H9 (cell line): Measurements from ENCODE around the gene GRIN3B. TPM values are rescaled to one million over a fixed set of nuclear protein-coding genes. Genes with fewer than 3 reads are reported as not detected.
A peak's percentile ranks its signal among the peaks of the same experiment; 100 is the strongest.

Source experiments
- DNase-seq: peaks from one replicate; pipeline ENCODE4 v3.0.0-alpha.2; 2017
- H2AFZ ChIP-seq: one replicate; pipeline ENCODE4 v1.6.1; 2013; ENCODE audit warnings: mild to moderate bottlenecking, low read length, control low read depth, moderate library complexity
- H2AK5ac ChIP-seq: 2 replicates; pipeline ENCODE4 v1.6.1; 2013; ENCODE audit warnings: low read length, control low read depth, mixed read lengths; ENCODE audit not compliant: insufficient read length
- H2BK120ac ChIP-seq: one replicate; pipeline ENCODE4 v1.6.1; 2013; ENCODE audit warnings: low read depth, mild to moderate bottlenecking, low read length, control low read depth, inconsistent platforms; ENCODE audit not compliant: poor library complexity, severe bottlenecking
- H2BK12ac ChIP-seq: 2 replicates; pipeline ENCODE4 v1.6.1; 2013; ENCODE audit warnings: low read length, control low read depth, mixed read lengths, low read depth; ENCODE audit not compliant: insufficient read length
- H2BK15ac ChIP-seq: 2 replicates; pipeline ENCODE4 v1.6.1; 2013; ENCODE audit warnings: low read depth, low read length, control low read depth
- H2BK20ac ChIP-seq: one replicate; pipeline ENCODE4 v1.6.1; 2013; ENCODE audit warnings: low read depth, mild to moderate bottlenecking, low read length, control low read depth, inconsistent platforms; ENCODE audit not compliant: poor library complexity, severe bottlenecking
- H2BK5ac ChIP-seq: 2 replicates; pipeline ENCODE4 v1.6.1; 2013; ENCODE audit warnings: low read length, control low read depth, mixed read lengths; ENCODE audit not compliant: insufficient read length
- H3K14ac ChIP-seq: 2 replicates; pipeline ENCODE4 v1.6.1; 2013; ENCODE audit warnings: low read length, control low read depth; ENCODE audit not compliant: insufficient read depth
- H3K18ac ChIP-seq: 2 replicates; pipeline ENCODE4 v1.6.1; 2013; ENCODE audit warnings: low read depth, mild to moderate bottlenecking, mixed read lengths, low read length, control low read depth; ENCODE audit not compliant: insufficient read length
- H3K23ac ChIP-seq: 2 replicates; pipeline ENCODE4 v1.6.1; 2013; ENCODE audit warnings: low read length, control low read depth, mixed read lengths, low read depth; ENCODE audit not compliant: insufficient read length
- H3K23me2 ChIP-seq: 2 replicates; pipeline ENCODE4 v1.6.1; 2013; ENCODE audit warnings: low read depth, mild to moderate bottlenecking, mixed read lengths, low read length, control low read depth; ENCODE audit not compliant: insufficient read length, poor library complexity, severe bottlenecking
- H3K27ac ChIP-seq: 2 replicates; pipeline ENCODE4 v1.5.1; 2013; ENCODE audit warnings: low read length, control low read depth, mixed read lengths, low read depth; ENCODE audit not compliant: insufficient read length
- H3K27me3 ChIP-seq: 2 replicates; pipeline ENCODE4 v1.6.1; 2013; ENCODE audit warnings: low read length, control low read depth, inconsistent platforms; ENCODE audit not compliant: insufficient read depth
- H3K4ac ChIP-seq: 2 replicates; pipeline ENCODE4 v1.6.1; 2013; ENCODE audit warnings: low read depth, mild to moderate bottlenecking, control low read depth, inconsistent platforms, low read length, moderate library complexity
- H3K4me1 ChIP-seq: 2 replicates; pipeline ENCODE4 v1.6.1; 2013; ENCODE audit warnings: low read length, control low read depth, inconsistent platforms; ENCODE audit not compliant: insufficient read depth
- H3K4me2 ChIP-seq: 2 replicates; pipeline ENCODE4 v1.6.1; 2013; ENCODE audit warnings: low read length, control low read depth, mixed read lengths; ENCODE audit not compliant: insufficient read length, insufficient read depth
- H3K56ac ChIP-seq: 2 replicates; pipeline ENCODE4 v1.6.1; 2013; ENCODE audit warnings: low read depth, mild to moderate bottlenecking, mixed read lengths, low read length, control low read depth; ENCODE audit not compliant: insufficient read length
- H3K79me1 ChIP-seq: 2 replicates; pipeline ENCODE4 v1.6.1; 2013; ENCODE audit warnings: low read depth, mild to moderate bottlenecking, moderate library complexity, low read length, control low read depth, inconsistent platforms; ENCODE audit not compliant: insufficient read depth, poor library complexity, severe bottlenecking
- H3K79me2 ChIP-seq: 2 replicates; pipeline ENCODE4 v1.6.1; 2013; ENCODE audit warnings: low read length, control low read depth, inconsistent platforms; ENCODE audit not compliant: insufficient read depth
- H3K9ac ChIP-seq: 2 replicates; pipeline ENCODE4 v1.6.1; 2013; ENCODE audit warnings: low read length, control low read depth, mixed read lengths; ENCODE audit not compliant: insufficient read length; ENCODE audit errors: extremely low read depth
- H3K9me3 ChIP-seq: one replicate; pipeline ENCODE4 v1.6.1; 2013; ENCODE audit warnings: low read depth, low read length, inconsistent platforms; ENCODE audit not compliant: control insufficient read depth
- H3T11ph ChIP-seq: one replicate; pipeline ENCODE4 v1.6.1; 2013; ENCODE audit warnings: mild to moderate bottlenecking, low read length, control low read depth, inconsistent platforms
- H4K20me1 ChIP-seq: one replicate; pipeline ENCODE4 v1.6.1; 2013; ENCODE audit not compliant: control insufficient read depth, insufficient read length, insufficient read depth
- H4K5ac ChIP-seq: 2 replicates; pipeline ENCODE4 v1.6.1; 2013; ENCODE audit warnings: low read depth, mild to moderate bottlenecking, mixed read lengths, low read length, control low read depth; ENCODE audit not compliant: insufficient read length
- H4K8ac ChIP-seq: replicated peaks from 2 replicates; pipeline ENCODE4 v1.6.1; 2013; ENCODE audit warnings: low read length, control low read depth, mixed read lengths, low read depth; ENCODE audit not compliant: insufficient read length
- H4K91ac ChIP-seq: 2 replicates; pipeline ENCODE4 v1.6.1; 2013; ENCODE audit warnings: low read depth, mild to moderate bottlenecking, moderate library complexity, mixed read lengths, low read length, control low read depth; ENCODE audit not compliant: insufficient read length
- H3K27ac Mint-ChIP-seq, 3 experiments: 2 replicates in 2 of 3; 3 replicates in 1 of 3; pipeline ENCODE4 v1.8.0; 2020 to 2021; ENCODE audit warnings: mixed read lengths in 3 of 3, mild to moderate bottlenecking in 1 of 3, moderate library complexity in 1 of 3
- H3K27me3 Mint-ChIP-seq: 2 replicates; pipeline ENCODE4 v1.8.0; 2021; ENCODE audit warnings: low read depth, mild to moderate bottlenecking, moderate library complexity, mixed read lengths
- H3K36me3 Mint-ChIP-seq, 3 experiments: 2 replicates in 2 of 3; 3 replicates in 1 of 3; pipeline ENCODE4 v1.8.0; 2020 to 2021; ENCODE audit warnings: low read depth in 3 of 3, mixed read lengths in 3 of 3; ENCODE audit not compliant: insufficient read depth in 1 of 3
- H3K4me1 Mint-ChIP-seq, 2 experiments: 2 replicates each; pipeline ENCODE4 v1.8.0; 2020; ENCODE audit warnings: mixed read lengths in 2 of 2
- H3K4me3 Mint-ChIP-seq, 2 experiments: 2 replicates in 1 of 2; 3 replicates in 1 of 2; pipeline ENCODE4 v1.8.0; 2020 to 2021; ENCODE audit warnings: mild to moderate bottlenecking in 2 of 2, mixed read lengths in 2 of 2, moderate library complexity in 1 of 2
- H3K9me3 Mint-ChIP-seq, 2 experiments: 2 replicates in 1 of 2; 3 replicates in 1 of 2; pipeline ENCODE4 v1.8.0; 2020; ENCODE audit warnings: mild to moderate bottlenecking in 2 of 2, mixed read lengths in 2 of 2, moderate library complexity in 1 of 2
- WGBS: extraction: QIAGEN DNeasy Blood & Tissue Kit; methylation state at CpG from one replicate; pipeline ENCODE4 v1.1.7; 2013; ENCODE audit warnings: missing lambda C conversion rate, low lambda C conversion rate, mixed read lengths; ENCODE audit not compliant: insufficient read length; ENCODE audit errors: extremely low coverage; 5-methylcytosine and 5-hydroxymethylcytosine counted together
- total RNA-seq: library from RNA; stranded (reverse); gene quantifications from 2 replicates; pipeline ENCODE4 v1.2.1, GENCODE V29; 2021
- TF ChIP-seq, protein P1 (sequence below): fragments of 200-600 bp; sonication (generic); conservative IDR thresholded peaks from 3 replicates; pipeline ENCODE4 v1.8.0; 2021; ENCODE audit warnings: antibody characterized with exemption, mild to moderate bottlenecking

The GRIN3B gene
- total RNA-seq, 1 experiment from 2014 or later: 1.0 TPM

- peak overlapping the region; percentile 42 for H3K4me2 ChIP-seq
- WGBS: no CpG with 5 or more reads among the region's 73 CpGs
- peaks cover 50% of the 10 kb centered on the region for H3K27me3 Mint-ChIP-seq
These were observed 645 bp downstream of the GRIN3B start for GRCh38 chr19:1000591-1001537.

More at GRCh38 chr19:1000591-1001537, 645 bp downstream of the GRIN3B start:
- Histone ChIP-seq H3K79me1 (no peaks in the 10 kb centered on the region), H2AK5ac (no peak overlapping the region), H3K23ac (no peak overlapping the region), H2BK5ac (no peak overlapping the region), H3K9ac (no peak overlapping the region), H2BK15ac (no peak overlapping the region), H3K4me1 (no peaks in the 10 kb centered on the region), H4K20me1 (peaks cover 3% of the 10 kb centered on the region), H3K79me2 (0 out of 2 replicates have a peak, but pooled peaks cover 2% of the 10 kb centered on the region), H3T11ph (no peak overlapping the region), H2AFZ (no peak overlapping the region), H4K8ac (no peak overlapping the region), H3K23me2 (peaks cover 10% of the 10 kb centered on the region), H3K27ac (no peak overlapping the region), H3K27me3 (peaks cover 10% of the 10 kb centered on the region), H2BK12ac (no peak overlapping the region), H4K5ac (no peak overlapping the region), H3K9me3 (no peaks in the 10 kb centered on the region), H2BK120ac (no peak overlapping the region), H3K18ac (no peak overlapping the region), H3K4ac (no peak overlapping the region), H3K14ac (no peak overlapping the region), H3K56ac (no peak overlapping the region), H4K91ac (no peak overlapping the region), H2BK20ac (no peak overlapping the region)
- Mint-ChIP-seq H3K27ac (no peak overlapping the region), H3K36me3 (peaks cover 0 to 3% (median 0%) of the 10 kb centered on the region in 3 experiments; a peak in 3 of 7 replicates), H3K9me3 (no peaks in the 10 kb centered on the region; a peak in 1 of 5 replicates), H3K4me1 (peaks cover 5 to 10% of the 10 kb centered on the region in 2 experiments), H3K4me3 (peak overlapping the region; percentile 45 to 78)
- no peak for DNase-seq
- TF ChIP-seq, protein P1, sequence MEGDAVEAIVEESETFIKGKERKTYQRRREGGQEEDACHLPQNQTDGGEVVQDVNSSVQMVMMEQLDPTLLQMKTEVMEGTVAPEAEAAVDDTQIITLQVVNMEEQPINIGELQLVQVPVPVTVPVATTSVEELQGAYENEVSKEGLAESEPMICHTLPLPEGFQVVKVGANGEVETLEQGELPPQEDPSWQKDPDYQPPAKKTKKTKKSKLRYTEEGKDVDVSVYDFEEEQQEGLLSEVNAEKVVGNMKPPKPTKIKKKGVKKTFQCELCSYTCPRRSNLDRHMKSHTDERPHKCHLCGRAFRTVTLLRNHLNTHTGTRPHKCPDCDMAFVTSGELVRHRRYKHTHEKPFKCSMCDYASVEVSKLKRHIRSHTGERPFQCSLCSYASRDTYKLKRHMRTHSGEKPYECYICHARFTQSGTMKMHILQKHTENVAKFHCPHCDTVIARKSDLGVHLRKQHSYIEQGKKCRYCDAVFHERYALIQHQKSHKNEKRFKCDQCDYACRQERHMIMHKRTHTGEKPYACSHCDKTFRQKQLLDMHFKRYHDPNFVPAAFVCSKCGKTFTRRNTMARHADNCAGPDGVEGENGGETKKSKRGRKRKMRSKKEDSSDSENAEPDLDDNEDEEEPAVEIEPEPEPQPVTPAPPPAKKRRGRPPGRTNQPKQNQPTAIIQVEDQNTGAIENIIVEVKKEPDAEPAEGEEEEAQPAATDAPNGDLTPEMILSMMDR: no peak
